Smooth muscle cell of the brain vasculature (primary cell): Measurements from ENCODE around the gene PPP1R2B.
"Not testable (repeated sequence)": the region's sequence is repeated elsewhere in the genome, so short reads cannot be mapped to it uniquely, and the experiment has no call there.

ENCODE experiments used
- DNase-seq: peaks from one replicate; pipeline ENCODE4 v3.0.0-alpha.2; 2012; ENCODE audit warnings: low read depth, low spot score

The PPP1R2B gene

DNA sequence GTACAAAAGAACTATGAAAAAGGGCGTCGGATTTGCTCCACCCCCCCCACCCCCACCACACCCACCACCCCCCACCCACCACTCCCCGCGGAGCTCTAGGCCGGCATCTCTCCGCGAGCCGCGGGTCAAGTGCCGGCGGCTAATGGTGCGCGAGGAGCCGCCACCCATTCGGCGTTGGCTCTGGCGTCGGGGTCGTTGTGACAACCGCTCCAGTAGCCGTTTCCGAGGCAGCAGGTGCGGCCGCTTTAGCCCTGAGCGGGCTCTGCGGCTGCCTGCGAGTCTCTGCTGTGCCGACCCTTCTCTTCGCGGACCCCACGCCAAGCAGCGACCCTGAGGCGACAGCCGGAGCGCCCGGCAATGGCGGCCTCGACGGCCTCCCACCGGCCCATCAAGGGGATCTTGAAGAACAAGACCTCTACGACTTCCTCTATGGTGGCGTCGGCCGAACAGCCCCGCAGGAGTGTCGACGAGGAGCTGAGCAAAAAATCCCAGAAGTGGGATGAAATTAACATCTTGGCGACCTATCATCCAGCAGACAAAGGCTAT lies at the start of gene PPP1R2B:
Gene PPP1R2B (plus strand): TSS at position 90 of the 546 bp plus-strand sequence. CDS start 268 bp downstream, at position 358.
- DNase-seq, result no peak

DNA sequence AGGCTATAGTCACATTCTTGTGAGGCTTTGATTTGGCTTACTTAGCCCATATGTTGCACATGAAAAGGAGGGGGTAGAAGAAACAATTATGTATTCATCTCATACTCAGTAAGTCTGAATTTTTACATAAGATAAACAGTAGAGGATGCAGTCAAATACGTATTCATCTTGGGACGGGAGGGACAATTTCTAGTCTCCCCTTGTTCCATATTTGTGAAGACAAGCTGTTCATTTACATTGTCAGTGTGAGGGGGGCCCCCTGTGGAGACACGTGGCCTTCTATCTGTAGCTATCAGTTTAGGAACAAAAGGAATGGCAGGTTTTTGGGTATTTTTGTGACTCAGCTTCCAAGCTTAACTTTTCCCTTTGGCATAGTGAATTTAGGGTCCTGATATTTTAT lies 49.2 kb upstream of the PPP1R2B start:
- DNase-seq, result no peak

GRCh38 chr5:156802501-156802900 lies 47.6 kb upstream of the PPP1R2B start:
- no peak for DNase-seq

DNA sequence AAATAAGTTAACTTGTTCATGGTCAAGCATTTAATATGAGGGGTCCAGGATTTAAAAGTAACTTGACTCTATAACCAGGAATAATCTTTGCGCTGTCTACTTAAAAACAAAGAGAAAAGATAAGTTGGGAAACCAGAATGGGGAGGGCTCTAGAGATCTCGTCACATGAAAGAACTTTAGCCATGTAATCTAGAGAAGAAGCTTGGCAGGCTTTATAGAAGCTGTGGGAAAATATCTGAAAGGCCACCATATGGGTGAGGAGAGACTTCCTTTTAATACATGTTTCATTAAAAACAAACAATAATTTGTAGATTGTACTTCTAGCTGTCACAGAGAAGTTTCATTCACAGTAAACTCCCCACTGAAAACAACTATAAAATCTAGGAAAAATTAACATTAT lies 46.7 kb upstream of the PPP1R2B start:
- no peak for DNase-seq

DNA sequence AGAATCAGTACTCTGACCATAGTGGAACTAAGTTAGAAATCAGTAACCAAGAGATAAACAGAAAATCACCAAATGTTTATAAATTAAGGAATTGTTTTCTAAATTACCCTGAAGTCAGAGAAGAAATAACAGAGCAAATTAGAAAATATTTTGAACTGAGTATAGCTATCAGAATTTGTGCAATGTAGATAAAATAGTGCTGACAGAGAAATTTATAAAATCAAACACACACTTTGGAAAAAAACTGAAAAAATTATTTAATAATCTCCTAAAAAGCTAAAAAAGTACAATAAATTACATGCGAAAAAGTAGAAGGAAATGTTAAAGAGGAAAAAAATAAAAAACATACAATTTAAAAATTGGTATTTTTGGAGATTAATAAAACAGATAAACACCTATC lies 37.1 kb upstream of the PPP1R2B start:
- no peak for DNase-seq

DNA sequence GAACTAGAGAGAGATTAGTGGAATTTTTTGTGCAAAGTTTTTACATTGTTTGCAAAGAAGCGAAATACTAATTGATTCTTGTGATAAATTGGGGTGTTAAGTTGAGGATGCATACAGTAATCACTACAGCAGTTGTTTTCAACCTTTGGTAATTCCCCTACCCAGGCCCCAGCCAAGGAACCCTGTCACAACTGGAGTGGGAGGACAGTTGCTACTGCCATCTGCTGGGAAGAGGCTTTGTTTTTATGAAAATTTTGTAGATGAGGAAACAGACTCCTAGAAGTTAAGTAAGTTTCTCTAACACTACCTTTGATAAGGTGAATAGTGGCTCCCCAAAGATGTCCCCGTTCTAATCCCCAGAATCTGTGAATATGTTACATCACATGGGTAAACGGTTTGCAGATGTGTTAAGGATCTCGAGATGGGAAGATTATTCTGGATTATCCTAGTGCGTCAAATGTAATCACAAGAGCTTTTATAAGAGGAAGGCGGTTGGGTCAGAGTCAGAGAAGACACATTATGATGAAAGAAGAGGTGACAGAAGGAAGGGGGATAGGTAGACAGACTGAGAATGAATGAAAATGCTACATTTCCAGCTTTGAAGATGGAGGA lies 34.0 kb upstream of the PPP1R2B start:
- no peak for DNase-seq

GRCh38 chr5:156819537-156819936 lies 30.6 kb upstream of the PPP1R2B start:
- DNase-seq, result no peak

GRCh38 chr5:156819967-156820581 lies 30.0 kb upstream of the PPP1R2B start:
- no peak for DNase-seq

DNA sequence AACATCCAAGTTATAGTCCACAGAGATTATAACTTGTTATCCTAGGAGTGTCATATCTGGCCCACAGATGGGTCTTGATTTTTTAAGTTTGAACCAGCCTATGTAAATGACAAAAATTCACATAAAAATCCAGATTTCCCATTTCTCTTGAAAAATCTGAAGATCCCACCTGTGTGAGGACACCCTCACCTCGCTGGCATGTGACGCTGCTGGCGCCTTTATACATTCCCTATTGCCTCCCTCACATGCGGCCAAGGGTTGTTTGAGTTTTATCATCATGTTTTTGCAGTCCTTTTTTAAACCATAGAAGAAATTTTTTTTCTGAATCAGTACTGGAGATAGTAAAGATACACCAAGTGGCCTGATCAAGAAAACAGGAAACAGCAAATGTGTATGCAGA lies 25.9 kb upstream of the PPP1R2B start:
- DNase-seq, result no peak

DNA sequence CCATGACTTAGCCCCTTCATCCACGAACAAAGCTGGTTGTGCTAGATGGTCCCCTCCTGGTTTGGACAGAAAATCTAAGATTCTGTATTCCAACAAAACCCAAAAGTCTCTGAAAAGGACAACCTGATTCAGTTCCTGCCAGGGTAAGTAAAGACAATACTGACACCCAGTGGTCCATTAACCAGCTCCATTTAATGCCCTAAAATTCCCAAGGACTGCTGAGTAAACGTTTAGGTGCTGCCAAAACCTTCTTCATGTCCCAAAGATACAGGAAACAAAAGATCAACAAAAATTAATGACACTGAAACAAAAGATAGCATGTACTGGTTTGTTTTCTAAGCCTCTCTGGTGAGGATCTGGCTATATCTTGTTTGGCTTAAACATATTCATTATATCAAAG lies 25.3 kb upstream of the PPP1R2B start:
- DNase-seq, result no peak

- no peak for DNase-seq
These were observed 24.4 kb upstream of the PPP1R2B start for GRCh38 chr5:156825688-156826087.

DNA sequence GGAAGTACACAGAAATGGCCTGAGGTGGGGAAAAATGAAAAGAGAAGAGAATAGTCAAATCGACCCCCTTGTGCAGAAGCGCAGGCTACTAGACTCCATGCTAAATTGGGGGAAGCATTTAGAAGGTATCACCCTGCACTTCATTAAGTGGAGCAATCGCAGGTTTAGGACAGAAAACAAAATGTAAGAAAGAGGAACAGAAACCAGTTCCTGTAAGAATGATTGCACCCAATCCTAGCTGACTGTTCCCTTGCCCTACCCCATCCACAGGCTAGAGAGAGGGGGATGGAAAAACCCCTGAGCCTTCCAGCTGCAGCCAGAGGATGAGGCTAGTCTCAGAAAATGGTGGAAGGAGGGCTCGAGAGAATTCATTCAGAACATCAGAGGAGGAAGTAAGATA lies 23.9 kb upstream of the PPP1R2B start:
- no peak for DNase-seq

- no peak for DNase-seq
These were observed 15.2 kb upstream of the PPP1R2B start for GRCh38 chr5:156834916-156835315.

- no peak for DNase-seq
These were observed 14.2 kb upstream of the PPP1R2B start for GRCh38 chr5:156835905-156836304.

- no peak for DNase-seq
These were observed 13.2 kb upstream of the PPP1R2B start for GRCh38 chr5:156836846-156837245.

DNA sequence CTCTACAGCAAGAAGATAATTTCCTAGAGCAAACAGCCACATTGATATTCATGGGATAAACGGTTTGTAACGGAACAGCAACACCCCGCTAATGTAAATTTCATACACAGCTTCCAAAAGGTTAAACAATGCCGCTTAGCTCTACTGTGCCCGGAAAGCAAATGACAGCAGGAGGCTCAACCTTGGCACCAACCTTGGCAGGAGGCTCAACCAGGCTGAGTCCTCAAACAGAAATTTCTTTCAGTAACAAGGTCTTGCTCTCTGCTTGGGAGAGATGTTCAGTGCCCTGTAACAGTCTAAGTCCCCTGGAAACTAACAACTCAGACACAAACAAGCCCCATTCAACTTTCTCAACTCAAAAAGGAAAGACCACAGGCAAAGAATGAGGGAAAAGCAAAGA lies 11.1 kb upstream of the PPP1R2B start:
- DNase-seq, result no peak

DNA sequence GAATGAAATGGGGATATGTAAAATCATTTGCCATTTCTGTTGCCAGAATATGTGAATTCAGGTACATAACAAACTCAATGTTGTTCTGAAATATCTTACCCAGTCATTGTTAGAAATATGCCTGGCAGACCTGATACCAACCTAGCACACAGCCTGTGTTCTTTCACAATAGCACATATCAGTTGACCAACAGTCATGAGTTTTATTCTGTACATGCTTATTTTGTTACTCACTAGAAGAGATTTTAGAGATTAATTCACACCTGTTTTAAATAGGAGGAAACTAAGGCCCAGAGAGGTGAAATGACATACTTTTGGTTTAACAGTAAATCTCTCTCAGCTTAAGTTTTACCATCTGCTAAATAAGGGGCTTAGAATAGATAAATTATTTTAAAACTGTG lies 8.4 kb upstream of the PPP1R2B start:
- no peak for DNase-seq

GRCh38 chr5:156846914-156847313 lies 3.2 kb upstream of the PPP1R2B start:
- no peak for DNase-seq

DNA sequence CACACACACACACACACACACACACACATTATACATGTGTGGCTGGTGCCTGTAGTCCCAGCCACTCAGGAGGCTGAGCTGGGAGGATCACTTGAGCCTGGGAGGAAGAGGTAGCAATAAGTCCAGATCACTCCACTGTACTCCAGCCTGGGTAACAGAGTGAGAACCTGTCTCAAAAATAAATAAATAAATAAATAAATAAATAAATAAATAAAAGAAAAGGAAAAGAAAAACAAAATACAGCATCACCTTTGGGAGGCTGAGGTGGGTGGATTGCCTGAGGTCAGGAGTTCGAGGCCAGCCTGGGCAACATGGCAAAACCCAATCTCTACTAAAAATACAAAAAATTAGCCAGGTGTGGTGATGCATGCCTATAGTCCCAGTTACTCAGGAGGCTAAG lies 1.6 kb upstream of the PPP1R2B start:
- DNase-seq, result not testable (repeated sequence)

GRCh38 chr5:156851880-156852279 lies 1.8 kb downstream of the PPP1R2B start:
- DNase-seq, result no peak

DNA sequence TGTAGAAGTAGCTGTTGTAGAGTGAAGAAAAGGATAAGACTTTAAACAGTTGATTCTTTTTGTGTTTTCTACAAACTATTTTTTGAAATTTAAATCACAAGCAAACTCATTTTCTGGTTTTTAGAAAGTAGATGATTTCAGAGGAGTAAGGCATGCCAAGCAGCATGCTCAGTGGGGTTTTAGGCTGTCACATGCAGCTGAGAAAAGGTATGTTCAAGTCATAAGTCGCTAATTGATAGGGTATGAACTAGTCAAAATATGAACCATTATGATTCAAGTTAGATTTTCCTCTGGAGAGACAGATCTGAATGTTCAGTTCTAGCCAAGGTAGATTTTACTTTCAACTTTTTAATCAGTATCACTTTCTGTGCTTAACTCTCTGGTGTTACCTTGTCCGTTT lies 3.0 kb downstream of the PPP1R2B start:
- DNase-seq, result not testable (repeated sequence)

DNA sequence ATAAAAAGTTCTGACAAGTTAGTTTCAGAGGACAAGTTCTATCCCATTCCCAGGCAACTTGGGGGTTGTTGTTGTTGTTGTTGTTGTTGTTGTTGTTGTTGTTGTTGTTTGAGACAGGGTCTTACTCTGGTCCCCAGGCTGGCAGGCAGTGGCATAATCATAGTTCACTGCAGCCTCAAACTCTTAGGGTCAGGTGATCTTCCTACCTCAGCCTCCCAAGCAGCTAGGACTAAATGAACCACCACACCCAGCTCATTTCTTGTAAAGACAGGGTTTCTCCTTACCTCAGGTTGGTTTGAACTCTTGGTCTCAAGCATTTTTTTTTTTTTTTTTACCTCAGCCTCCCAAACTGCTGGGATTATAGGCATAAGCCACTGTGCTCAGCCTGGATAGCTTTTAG lies 15.3 kb downstream of the PPP1R2B start:
- DNase-seq, result no peak

DNA sequence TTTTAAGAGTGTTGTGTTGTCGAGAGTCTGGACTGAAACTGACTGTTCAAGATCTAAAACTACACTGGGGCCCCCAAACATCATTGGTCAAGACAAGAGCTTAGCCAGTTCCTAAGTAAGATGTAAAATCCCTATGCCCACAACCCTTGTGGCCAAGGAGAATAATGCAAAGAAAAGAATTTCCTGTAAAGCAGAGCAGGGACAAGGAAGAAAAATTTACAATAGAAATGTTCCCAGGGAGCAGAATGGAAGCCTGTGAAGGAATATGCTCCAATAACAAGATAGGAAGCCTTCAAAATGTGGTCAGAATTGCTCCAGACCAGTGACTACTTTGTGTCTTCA lies 20.4 kb downstream of the PPP1R2B start:
- DNase-seq, result no peak

DNA sequence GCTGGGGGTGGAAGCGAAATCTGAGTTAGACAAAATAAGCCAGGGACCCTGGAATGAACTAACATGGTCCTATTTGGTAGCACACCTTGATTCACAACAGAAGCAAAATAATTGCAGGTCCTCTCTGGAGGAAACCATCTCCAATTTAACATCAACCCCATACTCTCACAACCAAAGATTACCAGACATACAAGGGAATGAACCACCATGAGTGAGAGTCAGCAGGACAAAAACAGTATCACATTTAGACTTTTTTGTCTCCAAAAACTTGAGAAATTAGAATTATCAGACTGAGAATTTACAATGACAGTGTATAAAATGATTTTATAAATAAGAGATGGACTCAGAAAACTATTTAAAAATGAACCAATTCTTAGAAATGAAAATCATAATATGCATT lies 21.1 kb downstream of the PPP1R2B start:
- DNase-seq, result no peak
